Measurements from ENCODE around the gene NOC4L.

Gene NOC4L

DNA sequence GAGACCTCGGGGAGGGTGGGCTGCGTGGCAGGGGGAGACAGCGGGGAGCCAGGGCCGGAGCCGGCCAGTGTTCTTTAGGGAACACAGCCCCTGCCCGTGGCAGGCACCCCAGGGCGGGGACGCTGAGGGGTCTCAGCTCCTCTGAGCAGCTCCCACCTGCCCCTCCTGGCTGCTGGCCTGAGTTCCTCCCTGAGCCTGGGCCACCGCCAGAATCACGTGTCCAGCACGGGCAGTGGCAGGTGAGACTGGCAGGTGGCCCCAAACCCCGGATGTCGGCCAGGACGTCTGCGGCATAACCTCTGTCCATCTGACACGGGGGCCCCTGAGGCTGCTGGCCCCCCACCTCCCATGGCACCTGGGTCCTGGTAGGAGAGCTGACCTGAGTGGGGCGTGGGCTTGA is 25.1 kb downstream of the NOC4L start:
- DNase-seq (ENCODE audit: low read depth, low spot score), result no peak
- peaks cover 31% of the 10 kb centered on the region for H3K27me3 ChIP-seq (ENCODE audit: insufficient read depth, insufficient read length)
- no peak for TF ChIP-seq YY1 (IDR thresholded peaks at IDR 0.05; ENCODE audit: insufficient read depth, insufficient read length)
- TF ChIP-seq SUZ12 (IDR thresholded peaks at IDR 0.05; ENCODE audit: extremely low read depth, insufficient read depth, insufficient read length), result no peak
- TF ChIP-seq ZNF274 (IDR thresholded peaks at IDR 0.05; ENCODE audit: low read depth, low read length), result no peak
- no peaks in the 10 kb centered on the region for H3K9me3 ChIP-seq (ENCODE audit: insufficient read depth, low read length)
- H3K36me3 ChIP-seq (ENCODE audit: insufficient read depth, insufficient read length, low read length), result no peaks in the 10 kb centered on the region
- H3K4me3 ChIP-seq (ENCODE audit: insufficient read length, low read depth), result no peak overlapping the region
- no peak overlapping the region for H3K9ac ChIP-seq (ENCODE audit: insufficient read length, low read depth)
- H3K4me1 ChIP-seq (ENCODE audit: insufficient read depth, insufficient read length), result peaks cover 9% of the 10 kb centered on the region

DNA sequence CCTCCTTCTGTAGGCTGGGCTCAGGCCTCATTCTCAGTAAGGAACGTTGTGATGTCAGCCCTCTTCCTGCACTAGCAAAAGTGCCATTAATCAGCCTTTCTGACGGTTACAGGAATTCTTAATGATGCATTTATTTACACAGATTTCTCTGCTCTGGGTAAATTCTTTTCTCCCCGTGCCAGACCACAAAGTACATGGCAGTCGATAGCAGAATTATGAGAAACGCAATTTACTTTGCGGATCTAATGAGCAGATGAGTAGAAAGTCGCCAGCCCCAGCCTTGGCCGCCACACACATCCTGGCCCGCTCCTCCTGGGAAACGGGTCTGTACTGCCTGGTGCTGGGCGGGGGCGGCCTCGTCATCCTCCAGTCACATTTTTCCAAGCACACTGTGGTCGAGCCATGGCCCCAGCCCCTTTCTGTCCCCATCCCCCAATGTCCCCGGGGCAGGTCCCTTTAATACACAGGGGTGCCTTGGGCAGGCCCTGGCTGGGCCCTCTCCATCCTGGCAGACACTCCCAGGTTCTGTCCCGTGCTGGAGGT is 25.9 kb downstream of the NOC4L start:
- Histone ChIP-seq H3K9ac (ENCODE audit: insufficient read length, low read depth) (peak overlapping the region; percentile 12), H3K27me3 (ENCODE audit: insufficient read depth, insufficient read length) (peaks cover 33% of the 10 kb centered on the region), H3K36me3 (ENCODE audit: insufficient read depth, insufficient read length, low read length) (no peaks in the 10 kb centered on the region), H3K4me3 (ENCODE audit: insufficient read length, low read depth) (no peak overlapping the region), H3K9me3 (ENCODE audit: insufficient read depth, low read length) (no peaks in the 10 kb centered on the region), H3K4me1 (ENCODE audit: insufficient read depth, insufficient read length) (peaks cover 13% of the 10 kb centered on the region)
- TF ChIP-seq YY1 (IDR thresholded peaks at IDR 0.05; ENCODE audit: insufficient read depth, insufficient read length) (no peak), SUZ12 (IDR thresholded peaks at IDR 0.05; ENCODE audit: extremely low read depth, insufficient read depth, insufficient read length) (no peak), ZNF274 (IDR thresholded peaks at IDR 0.05; ENCODE audit: low read depth, low read length) (no peak)
- DNase-seq (ENCODE audit: low read depth, low spot score), result no peak

DNA sequence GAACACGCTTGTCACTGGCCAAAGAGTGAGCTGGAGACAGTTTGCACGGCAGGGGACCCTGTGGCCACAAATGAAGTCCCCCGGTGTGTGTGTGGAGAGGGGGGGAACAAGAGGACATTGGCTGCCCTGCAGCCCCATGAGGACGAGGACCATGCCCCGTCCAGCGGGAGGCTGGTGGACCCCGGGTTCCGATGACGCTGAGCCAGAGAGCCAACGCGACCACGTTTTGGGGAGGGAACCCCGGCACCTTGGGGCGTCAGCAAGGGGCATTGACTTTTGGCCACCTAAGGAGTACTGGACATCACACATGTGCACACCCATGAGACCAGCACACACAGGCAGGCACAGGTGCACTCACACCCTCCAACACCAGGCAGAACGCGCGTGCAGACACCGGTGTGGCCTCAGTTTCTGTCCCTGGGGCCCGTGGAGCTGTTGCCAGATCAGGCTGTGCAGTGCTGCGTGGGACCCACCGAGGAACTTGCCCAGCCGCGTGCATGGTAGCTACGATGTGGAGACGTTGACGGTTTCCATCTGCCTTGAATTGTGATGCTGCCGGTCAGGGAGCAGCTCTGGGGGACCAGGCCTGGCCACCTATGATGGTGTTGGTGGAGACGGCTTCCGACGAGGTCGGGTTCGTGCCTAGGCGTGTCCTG is 26.5 kb downstream of the NOC4L start:
- Histone ChIP-seq H3K36me3 (ENCODE audit: insufficient read depth, insufficient read length, low read length) (no peaks in the 10 kb centered on the region), H3K4me3 (ENCODE audit: insufficient read length, low read depth) (no peak overlapping the region), H3K9ac (ENCODE audit: insufficient read length, low read depth) (no peak overlapping the region), H3K9me3 (ENCODE audit: insufficient read depth, low read length) (no peaks in the 10 kb centered on the region), H3K4me1 (ENCODE audit: insufficient read depth, insufficient read length) (peaks cover 17% of the 10 kb centered on the region), H3K27me3 (ENCODE audit: insufficient read depth, insufficient read length) (peaks cover 33% of the 10 kb centered on the region)
- DNase-seq (ENCODE audit: low read depth, low spot score), result no peak
- TF ChIP-seq SUZ12 (IDR thresholded peaks at IDR 0.05; ENCODE audit: extremely low read depth, insufficient read depth, insufficient read length) (no peak), YY1 (IDR thresholded peaks at IDR 0.05; ENCODE audit: insufficient read depth, insufficient read length) (no peak), ZNF274 (IDR thresholded peaks at IDR 0.05; ENCODE audit: low read depth, low read length) (no peak)

DNA sequence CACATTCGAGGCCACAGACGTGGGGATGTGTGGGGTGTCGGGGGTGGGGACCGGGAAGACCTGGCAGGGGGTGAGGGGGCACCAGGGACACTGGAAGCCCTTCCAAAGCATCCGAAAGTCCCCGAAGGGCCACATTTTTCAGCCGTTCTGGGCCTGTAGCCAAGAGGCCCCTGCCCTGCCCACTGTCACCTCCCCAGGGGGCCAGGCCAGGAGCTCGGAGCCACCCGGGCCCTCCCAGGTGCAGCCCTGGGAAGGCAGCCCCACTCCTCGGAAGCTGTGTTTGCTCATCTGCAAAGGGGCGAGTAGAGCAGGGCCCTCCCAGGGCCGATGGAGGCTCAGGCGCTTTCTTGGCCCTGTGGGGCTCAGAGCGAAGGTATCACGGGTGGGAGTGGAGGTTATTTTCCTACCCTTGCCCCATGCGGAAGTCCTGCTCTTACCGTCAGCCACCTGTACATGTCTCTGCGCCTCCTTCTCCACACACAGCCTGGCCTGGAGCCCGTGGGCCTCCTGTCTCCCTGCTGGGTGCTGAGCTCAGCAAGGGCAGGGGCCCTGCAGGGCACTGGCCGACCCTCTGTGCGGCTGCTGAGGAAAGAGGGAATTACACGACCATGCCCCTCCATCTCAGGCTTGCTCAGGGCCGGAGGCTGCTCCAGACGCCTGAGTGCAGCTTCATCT is 27.2 kb downstream of the NOC4L start:
- Histone ChIP-seq H3K9me3 (ENCODE audit: insufficient read depth, low read length) (no peaks in the 10 kb centered on the region), H3K9ac (ENCODE audit: insufficient read length, low read depth) (peak overlapping the region; percentile 2), H3K4me3 (ENCODE audit: insufficient read length, low read depth) (no peak overlapping the region), H3K27me3 (ENCODE audit: insufficient read depth, insufficient read length) (peaks cover 33% of the 10 kb centered on the region), H3K36me3 (ENCODE audit: insufficient read depth, insufficient read length, low read length) (no peaks in the 10 kb centered on the region), H3K4me1 (ENCODE audit: insufficient read depth, insufficient read length) (peaks cover 20% of the 10 kb centered on the region)
- DNase-seq (ENCODE audit: low read depth, low spot score), result no peak
- TF ChIP-seq ZNF274 (IDR thresholded peaks at IDR 0.05; ENCODE audit: low read depth, low read length), result no peak
- TF ChIP-seq YY1 (IDR thresholded peaks at IDR 0.05; ENCODE audit: insufficient read depth, insufficient read length), result no peak
- TF ChIP-seq SUZ12 (IDR thresholded peaks at IDR 0.05; ENCODE audit: extremely low read depth, insufficient read depth, insufficient read length), result no peak

DNA sequence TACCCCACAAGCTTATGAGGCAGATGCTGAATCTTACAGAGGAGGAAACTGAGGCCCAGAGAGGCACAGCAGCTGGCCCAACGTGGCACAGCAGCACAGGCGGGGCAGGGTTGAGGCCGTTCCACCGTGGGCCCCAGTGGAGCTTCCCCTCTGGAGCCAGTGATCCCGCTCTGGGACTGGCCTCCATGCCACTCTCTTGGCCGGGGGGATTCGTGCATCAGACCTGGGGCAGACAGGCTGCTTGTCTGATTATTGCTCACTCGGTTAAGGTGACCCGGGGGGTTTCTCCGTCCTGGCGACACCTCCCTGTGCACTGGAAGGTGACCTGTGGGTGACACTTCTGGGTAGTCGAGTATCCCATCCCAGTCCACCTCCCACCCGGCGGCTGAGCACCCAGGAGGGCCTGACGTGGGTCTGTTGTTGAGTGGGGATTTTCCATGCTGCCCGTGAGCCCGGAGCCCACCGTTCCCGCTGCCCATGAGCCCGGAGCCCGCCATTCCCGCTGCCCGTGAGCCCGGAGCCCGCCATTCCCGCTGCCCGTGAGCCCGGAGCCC is 27.8 kb downstream of the NOC4L start:
- Histone ChIP-seq H3K27me3 (ENCODE audit: insufficient read depth, insufficient read length) (peaks cover 33% of the 10 kb centered on the region), H3K4me1 (ENCODE audit: insufficient read depth, insufficient read length) (peaks cover 24% of the 10 kb centered on the region), H3K36me3 (ENCODE audit: insufficient read depth, insufficient read length, low read length) (no peaks in the 10 kb centered on the region), H3K9ac (ENCODE audit: insufficient read length, low read depth) (peak overlapping the region; percentile 2), H3K4me3 (ENCODE audit: insufficient read length, low read depth) (no peak overlapping the region), H3K9me3 (ENCODE audit: insufficient read depth, low read length) (no peaks in the 10 kb centered on the region)
- no peak for TF ChIP-seq YY1 (IDR thresholded peaks at IDR 0.05; ENCODE audit: insufficient read depth, insufficient read length)
- TF ChIP-seq ZNF274 (IDR thresholded peaks at IDR 0.05; ENCODE audit: low read depth, low read length), result no peak
- TF ChIP-seq SUZ12 (IDR thresholded peaks at IDR 0.05; ENCODE audit: extremely low read depth, insufficient read depth, insufficient read length), result no peak
- no peak for DNase-seq (ENCODE audit: low read depth, low spot score)

DNA sequence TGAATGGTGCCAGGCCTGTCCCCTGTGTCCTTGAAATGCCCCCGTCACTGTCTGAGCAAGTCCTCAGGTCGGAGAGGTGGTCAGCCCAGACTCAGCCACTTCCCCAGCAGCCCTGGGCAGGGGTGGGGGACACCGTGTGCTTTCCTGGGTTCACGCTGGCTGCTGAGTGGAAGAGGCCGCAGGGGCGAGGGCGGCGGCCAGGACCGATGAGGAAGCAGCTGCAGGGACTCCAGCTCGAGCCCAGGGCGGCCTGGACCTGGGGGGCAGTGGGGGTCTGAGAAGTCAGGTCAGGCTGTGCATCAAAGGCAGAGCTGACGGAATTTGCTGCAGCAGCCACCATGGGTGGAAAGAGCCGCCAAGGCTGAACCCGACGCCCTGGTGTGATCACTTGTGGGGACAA is 28.4 kb downstream of the NOC4L start:
- H3K9me3 ChIP-seq (ENCODE audit: insufficient read depth, low read length), result no peaks in the 10 kb centered on the region
- no peak for TF ChIP-seq SUZ12 (IDR thresholded peaks at IDR 0.05; ENCODE audit: extremely low read depth, insufficient read depth, insufficient read length)
- no peak for TF ChIP-seq YY1 (IDR thresholded peaks at IDR 0.05; ENCODE audit: insufficient read depth, insufficient read length)
- TF ChIP-seq ZNF274 (IDR thresholded peaks at IDR 0.05; ENCODE audit: low read depth, low read length), result no peak
- no peak overlapping the region for H3K4me3 ChIP-seq (ENCODE audit: insufficient read length, low read depth)
- H3K4me1 ChIP-seq (ENCODE audit: insufficient read depth, insufficient read length), result peaks cover 28% of the 10 kb centered on the region
- DNase-seq (ENCODE audit: low read depth, low spot score), result no peak
- peaks cover 33% of the 10 kb centered on the region for H3K27me3 ChIP-seq (ENCODE audit: insufficient read depth, insufficient read length)
- H3K9ac ChIP-seq (ENCODE audit: insufficient read length, low read depth), result no peak overlapping the region
- no peaks in the 10 kb centered on the region for H3K36me3 ChIP-seq (ENCODE audit: insufficient read depth, insufficient read length, low read length)

All from NT2/D1 (cell line).